NCI-H128 (cell line): Measurements from ENCODE around the gene CCDC57.
"Not testable (repeated sequence)": the region's sequence is repeated elsewhere in the genome, so short reads cannot be mapped to it uniquely, and the experiment has no call there.

Experiments used
- DNase-seq: peaks from one replicate; lab custom pipeline; 2025; ENCODE audit not compliant: unreplicated experiment; lab: John Stamatoyannopoulos, UW

CCDC57 gene

GRCh38 chr17:82204831-82205719 lies 7.6 kb downstream of the CCDC57 start:
- peak; percentile 14 for DNase-seq

DNA sequence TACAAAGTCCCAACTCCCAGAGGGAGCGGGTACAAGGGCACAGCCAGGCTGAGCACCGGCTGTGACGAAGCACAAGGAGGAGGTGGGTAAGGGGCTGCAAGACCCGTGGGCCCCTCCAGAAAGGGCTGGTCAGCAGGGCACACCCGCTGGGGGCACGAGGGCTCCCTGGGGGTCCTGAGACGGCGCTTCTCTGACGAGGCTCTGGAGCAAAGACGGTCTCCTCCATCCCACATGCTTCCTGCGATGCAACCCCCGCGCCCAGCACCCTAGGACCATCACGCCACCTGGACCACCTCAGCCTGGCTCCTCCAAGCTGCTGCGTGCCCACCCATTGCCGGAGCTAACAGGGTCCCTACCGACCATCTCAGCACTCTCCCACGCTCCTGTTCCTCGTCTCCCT lies 8.7 kb downstream of the CCDC57 start:
- DNase-seq = no peak

GRCh38 chr17:82202981-82203380 lies 9.7 kb downstream of the CCDC57 start:
- no peak for DNase-seq

DNA sequence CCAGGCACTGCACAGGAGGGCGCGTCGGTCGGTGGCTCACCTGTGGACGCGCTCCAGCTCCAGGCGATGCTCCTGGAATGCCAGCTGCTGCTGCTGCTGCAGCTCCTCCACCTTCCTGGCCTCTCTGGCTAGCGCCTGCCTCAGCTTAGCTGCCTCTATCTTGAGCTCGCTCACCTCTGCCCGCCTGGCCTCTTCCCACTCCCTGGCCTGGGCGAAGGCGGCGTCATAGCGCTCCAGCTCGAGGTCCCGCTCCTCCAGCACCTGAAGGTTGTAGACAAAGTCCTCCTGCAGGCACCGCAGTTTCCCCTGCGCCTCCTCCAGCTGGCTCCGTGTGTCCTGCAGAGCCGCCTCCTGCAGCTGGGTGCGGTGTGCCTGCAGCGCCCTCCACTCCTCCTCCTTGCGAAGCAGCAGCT lies 11.1 kb downstream of the CCDC57 start:
- no peak for DNase-seq

DNA sequence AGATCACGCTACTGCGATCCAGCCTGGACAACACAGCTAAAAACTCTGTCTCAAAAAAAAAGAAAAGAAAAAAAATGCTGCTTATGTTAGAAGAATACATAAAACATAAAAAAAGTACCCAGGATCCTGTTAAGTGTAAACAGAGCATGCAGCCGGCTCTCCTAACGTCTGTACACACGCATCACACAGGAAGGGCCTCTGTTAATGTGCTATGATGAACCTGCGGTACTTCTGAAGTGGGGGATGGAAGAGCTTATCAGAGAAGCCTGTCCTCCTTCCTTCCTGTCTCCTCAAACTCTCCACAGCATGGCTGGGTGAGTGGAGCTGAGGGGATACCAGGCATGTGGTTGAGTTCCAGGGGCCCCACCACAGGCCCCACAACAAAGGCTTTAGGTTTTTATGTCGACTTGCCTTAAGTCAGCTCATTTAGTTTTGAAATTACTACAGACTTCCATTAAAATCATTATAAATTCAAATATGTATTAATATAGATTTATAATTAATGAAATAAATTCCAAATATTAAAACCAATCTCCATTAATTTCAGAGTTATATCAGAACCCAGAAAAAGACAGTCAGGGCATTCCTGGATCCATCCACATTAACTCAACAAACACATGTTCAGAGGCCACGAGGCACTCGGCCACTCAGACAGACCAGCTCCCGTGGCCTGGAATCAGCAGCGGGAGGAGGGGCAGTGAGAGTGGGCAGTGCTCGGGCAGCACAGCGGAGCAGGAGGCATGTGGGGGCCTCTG lies 11.7 kb downstream of the CCDC57 start:
- no peak for DNase-seq

DNA sequence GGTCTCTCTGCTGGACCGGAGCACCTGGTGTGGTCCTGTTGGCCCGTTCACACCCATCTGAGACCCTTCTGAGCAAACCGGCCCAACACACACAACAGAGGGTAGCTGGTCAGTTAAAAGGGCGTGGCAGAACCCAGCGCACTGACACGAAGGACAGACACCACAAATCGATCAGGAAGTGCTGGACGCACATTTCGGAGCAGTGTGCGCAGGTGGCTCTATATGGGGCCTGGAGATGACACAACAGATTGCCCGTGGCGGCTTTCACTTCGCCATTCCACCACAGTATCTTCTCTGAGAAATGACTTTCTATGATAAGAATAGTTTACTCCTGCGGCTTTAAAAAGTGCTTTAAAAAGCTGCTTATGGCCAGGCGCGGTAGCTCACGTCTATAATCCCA lies 12.5 kb downstream of the CCDC57 start:
- no peak for DNase-seq

DNA sequence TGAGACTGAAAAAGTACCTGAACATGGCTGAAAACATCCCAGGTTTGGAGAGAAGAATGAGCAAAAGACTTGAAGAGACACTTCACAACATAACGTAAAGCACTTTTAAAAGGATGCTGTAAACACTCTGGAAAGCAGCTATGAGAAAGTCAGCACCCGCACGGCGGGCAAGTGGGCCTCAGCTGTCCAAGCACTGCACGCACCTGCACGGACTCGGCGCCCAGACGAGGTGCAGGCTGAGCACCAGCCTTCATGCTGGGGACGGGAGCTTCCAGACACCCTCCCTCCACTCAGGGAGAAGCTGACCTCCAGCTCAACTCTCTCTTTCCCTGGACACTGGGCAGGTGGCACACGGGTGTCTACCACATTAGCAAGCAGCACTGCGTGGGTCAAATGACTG lies 13.1 kb downstream of the CCDC57 start:
- no peak for DNase-seq

GRCh38 chr17:82198092-82198491 lies 14.6 kb downstream of the CCDC57 start:
- no peak for DNase-seq

DNA sequence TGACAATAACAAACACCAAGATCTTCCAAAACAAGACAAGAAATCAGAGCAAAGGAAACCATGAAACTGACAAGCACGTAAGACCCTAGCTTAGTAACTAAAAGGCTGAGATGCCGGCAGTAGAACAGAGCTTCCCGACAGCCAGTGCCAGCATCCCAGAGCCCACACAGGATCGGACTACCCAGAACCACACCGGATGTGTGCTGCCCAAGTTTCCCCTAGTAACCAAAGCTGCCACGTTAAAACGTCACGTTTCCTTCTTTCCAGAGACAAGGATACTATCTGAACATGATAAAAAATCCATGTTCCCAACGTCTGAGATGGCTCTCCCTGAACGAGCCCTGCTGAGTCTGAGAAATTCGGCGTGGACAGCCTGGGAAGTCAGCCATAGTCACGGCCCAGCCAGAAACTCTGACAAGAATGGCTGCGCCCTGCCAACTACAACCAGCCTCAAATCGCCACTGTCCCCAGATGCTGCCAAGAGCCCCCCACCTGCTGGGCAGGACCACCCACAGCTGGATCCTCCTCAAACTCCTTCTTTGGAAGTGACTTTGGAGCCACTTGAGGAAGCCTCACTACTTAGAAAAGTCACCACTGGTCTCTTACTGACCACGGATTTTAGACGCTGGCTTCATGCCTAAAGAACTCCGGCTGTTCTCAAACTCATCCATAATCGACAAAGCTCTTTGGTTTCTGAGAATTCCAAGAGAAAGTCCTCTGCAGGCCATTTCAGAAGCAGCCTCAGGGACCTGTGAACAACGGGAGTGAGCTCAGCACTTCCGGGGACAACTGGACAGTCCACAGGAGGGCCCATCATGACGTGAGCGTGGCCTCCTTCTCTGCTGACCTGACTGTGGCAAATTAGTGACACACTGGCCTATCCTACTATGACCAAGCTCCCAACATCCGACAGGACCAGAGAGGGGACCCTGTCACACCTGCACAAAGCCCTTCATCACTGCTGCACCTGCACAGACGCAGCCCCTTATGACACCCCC lies 16.7 kb downstream of the CCDC57 start:
- no peak for DNase-seq

DNA sequence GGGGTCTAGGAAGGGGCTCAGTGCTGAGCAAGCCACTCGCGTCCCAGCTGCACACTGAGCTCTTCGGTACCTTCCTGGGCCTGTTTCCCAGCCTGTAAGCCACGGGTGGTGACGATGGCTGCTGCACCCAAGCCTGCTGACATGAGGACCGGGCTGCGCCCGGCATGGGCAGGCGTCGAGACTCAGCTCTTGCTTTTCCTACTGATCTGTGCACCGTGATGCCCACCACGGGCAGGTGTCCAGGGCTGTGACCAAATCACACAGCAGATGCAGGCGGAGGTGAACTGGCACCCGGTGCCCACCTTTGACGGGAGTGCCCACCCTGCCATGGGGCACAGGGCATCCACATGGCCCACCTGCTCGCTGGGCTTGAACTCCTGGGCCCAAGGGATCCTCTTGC lies 17.9 kb downstream of the CCDC57 start:
- DNase-seq = no peak

- no peak for DNase-seq
Measured at GRCh38 chr17:82193520-82194220, 19.0 kb downstream of the CCDC57 start.

DNA sequence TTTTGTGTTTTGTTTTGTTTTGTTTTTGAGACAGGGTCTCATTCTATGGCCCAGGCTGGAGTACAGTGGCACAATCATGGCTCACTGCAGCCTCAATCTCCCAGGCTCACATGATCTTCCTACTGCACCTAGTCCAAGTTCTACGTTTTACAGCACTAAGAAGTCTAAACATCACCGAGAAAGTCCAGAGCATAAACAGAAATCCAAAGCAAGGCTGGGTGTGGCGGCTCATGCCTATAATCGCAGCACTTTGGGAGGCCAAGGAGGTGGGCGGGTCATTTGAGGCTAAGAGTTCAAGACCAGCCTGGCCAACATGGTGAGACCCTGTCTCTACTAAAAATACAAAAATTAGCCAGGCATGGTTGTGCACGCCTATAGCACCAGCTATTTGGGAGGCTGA lies 19.6 kb downstream of the CCDC57 start:
- not testable (repeated sequence) for DNase-seq

- no peak for DNase-seq
Measured at GRCh38 chr17:82188001-82188961, 24.4 kb downstream of the CCDC57 start.

- no peak for DNase-seq
Measured at GRCh38 chr17:82187500-82187899, 25.1 kb downstream of the CCDC57 start.

DNA sequence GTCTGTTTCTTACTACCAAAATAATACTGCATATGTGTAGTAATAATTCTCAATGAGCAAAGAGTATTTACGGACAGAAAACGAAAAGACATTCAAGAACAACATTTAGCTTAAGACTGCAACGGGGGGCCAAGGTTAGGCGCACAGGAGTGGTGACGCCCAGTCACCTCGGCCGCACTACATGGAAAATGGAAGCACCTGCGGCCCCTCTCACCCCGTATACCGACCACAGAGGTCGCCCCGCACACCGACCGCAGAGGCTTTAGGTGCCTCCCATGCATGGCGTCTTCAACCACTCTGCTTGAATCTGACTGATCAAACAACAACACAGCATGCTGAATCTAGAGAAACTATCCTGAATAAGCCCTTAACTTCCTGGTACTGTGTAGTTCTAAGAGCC lies 26.4 kb downstream of the CCDC57 start:
- no peak for DNase-seq

- DNase-seq = no peak
Measured at GRCh38 chr17:82184761-82185160, 27.9 kb downstream of the CCDC57 start.

- DNase-seq = no peak
Measured at GRCh38 chr17:82180776-82181528, 31.7 kb downstream of the CCDC57 start.

- DNase-seq = no peak
Measured at GRCh38 chr17:82179946-82180475, 32.6 kb downstream of the CCDC57 start.
